ENCODE results near the gene SMARCD3.
A peak's percentile ranks its signal among the peaks of the same experiment; 100 is the strongest.

The SMARCD3 gene

GRCh38 chr7:151247611-151248345 is 716 bp downstream of the SMARCD3 start:
- no peak for DNase-seq (ENCODE audit: low spot score)

- DNase-seq (ENCODE audit: low spot score), result no peak
Measured at GRCh38 chr7:151246851-151247580, 1.5 kb downstream of the SMARCD3 start.

- DNase-seq (ENCODE audit: low spot score), result no peak
Measured at GRCh38 chr7:151246102-151246850, 2.2 kb downstream of the SMARCD3 start.

GRCh38 chr7:151245360-151246101 is 3.0 kb downstream of the SMARCD3 start:
- peak; percentile 41 for DNase-seq (ENCODE audit: low spot score)

GRCh38 chr7:151244841-151245346 is 3.6 kb downstream of the SMARCD3 start:
- no peak for DNase-seq (ENCODE audit: low spot score)

- peak; percentile 70 for DNase-seq (ENCODE audit: low spot score)
Measured at GRCh38 chr7:151244196-151244840, 4.2 kb downstream of the SMARCD3 start.

GRCh38 chr7:151243408-151244195 is 4.9 kb downstream of the SMARCD3 start:
- DNase-seq (ENCODE audit: low spot score), result peak; percentile 57

- DNase-seq (ENCODE audit: low spot score), result no peak
Measured at GRCh38 chr7:151243045-151243349, 5.5 kb downstream of the SMARCD3 start.

- DNase-seq (ENCODE audit: low spot score), result no peak
Measured at GRCh38 chr7:151242159-151243044, 6.1 kb downstream of the SMARCD3 start.

GRCh38 chr7:151241755-151242096 is 6.8 kb downstream of the SMARCD3 start:
- no peak for DNase-seq (ENCODE audit: low spot score)

- DNase-seq (ENCODE audit: low spot score), result no peak
Measured at GRCh38 chr7:151240942-151241754, 7.3 kb downstream of the SMARCD3 start.

GRCh38 chr7:151240536-151240935 is 8.0 kb downstream of the SMARCD3 start:
- no peak for DNase-seq (ENCODE audit: low spot score)

GRCh38 chr7:151239837-151240459 is 8.5 kb downstream of the SMARCD3 start:
- no peak for DNase-seq (ENCODE audit: low spot score)

GRCh38 chr7:151238924-151239836 is 9.3 kb downstream of the SMARCD3 start:
- no peak for DNase-seq (ENCODE audit: low spot score)

- DNase-seq (ENCODE audit: low spot score), result no peak
Measured at GRCh38 chr7:151238190-151238810, 10.2 kb downstream of the SMARCD3 start.

- DNase-seq (ENCODE audit: low spot score), result no peak
Measured at GRCh38 chr7:151237244-151238189, 11.0 kb downstream of the SMARCD3 start.
